Non-pigmented ciliary epithelial cell (primary cell): ENCODE measurements around the gene IMMP2L.

Experiments
- DNase-seq: peaks from one replicate; pipeline ENCODE4 v3.0.0-alpha.2; 2010; ENCODE audit warnings: low read depth

IMMP2L gene

DNA sequence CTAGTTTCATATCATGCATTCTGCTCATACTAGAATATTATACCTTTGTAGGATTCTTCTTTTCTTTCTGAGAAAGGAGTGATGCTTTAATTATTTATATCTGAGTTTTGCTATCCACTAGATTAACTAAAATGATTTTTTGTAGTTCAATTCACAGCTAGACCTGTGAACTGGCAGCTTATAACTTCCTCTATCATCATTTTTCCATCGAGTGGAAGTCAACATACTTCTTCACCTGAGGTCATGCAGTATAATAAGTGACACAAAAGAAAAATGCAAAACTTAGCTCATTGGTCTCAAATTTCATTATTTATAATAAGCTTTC lies 463.4 kb downstream of the IMMP2L start:
- DNase-seq = no peak

DNA sequence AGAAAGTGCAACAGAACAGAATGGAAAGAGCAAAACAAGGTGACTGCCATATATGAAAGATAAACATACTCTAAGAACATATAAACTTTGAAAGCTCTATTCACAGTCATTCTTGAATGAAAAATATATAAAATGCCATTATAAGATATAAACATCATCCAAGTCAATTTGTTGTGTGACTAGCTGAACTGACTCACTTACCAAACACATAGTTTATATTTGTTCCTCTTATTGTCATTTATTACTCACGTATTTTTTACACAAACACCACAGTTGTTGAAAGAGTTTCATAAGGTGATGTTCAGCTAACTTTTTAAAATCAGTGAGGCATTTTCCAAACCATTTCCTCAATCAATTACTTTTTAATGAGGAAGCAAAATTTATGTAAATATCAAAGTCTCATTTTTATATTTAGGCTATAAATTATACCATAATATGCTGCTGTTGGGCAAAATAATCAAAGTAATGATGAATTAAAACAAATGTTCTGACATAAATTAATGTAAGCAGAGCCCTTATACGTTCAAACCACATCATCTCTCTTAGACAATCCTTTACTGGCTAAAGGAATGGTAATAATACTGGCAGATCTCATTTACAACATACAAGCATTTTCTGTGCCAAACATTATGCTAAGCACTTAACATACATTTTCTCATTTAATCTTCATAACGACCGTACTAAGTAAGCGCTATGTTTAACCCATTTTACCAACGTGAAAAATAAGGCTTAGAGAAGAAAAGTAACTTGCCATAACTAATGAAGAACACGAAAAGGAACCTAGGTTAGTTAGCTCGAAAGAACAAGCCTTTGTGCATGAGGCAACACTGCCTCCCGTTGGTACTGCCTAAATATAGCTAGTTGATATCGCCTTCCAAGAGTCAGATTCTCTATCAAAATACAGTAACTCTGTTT lies 464.0 kb downstream of the IMMP2L start:
- no peak for DNase-seq

DNA sequence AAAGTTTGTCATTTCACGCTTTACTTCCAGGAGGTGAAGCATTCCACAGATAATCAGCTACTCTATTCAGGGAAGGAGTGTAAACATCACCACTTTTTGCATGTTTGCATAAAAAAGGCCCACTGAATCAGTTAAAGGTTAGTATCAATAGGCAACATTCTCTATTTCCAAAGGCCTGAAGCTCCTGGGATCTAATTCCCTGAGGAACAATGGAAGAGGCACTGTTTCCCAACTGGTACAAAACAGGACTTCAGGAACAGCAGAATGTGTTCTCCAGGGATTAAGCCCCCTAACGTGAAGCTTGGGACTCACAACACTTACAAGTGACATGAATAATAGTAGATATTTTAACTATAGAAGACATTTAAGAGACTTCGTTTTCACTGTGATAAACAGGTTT lies 465.3 kb downstream of the IMMP2L start:
- no peak for DNase-seq

GRCh38 chr7:111094419-111094818 lies 467.9 kb downstream of the IMMP2L start:
- no peak for DNase-seq

DNA sequence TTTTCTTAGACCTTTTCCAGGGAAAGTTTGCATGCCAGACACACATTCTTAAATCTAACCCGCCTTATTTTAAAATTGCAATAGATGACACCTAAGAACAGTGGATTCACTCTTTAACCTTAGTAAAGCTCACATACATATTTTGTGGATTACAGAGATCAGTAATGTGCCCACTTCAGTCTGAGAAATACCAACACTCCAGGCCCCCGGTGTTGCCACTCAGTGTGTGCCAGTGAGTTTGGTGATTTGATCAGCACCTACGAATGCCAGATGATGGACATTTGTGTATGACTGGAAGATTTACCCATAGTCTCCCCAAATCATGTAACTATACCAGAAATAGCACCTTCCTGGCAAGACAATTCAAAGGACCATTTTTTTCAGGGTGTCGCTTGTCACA lies 468.8 kb downstream of the IMMP2L start:
- DNase-seq = no peak

GRCh38 chr7:111092406-111093236 lies 469.7 kb downstream of the IMMP2L start:
- no peak for DNase-seq

GRCh38 chr7:111091593-111092358 lies 470.5 kb downstream of the IMMP2L start:
- DNase-seq = no peak

- no peak for DNase-seq
Measured at GRCh38 chr7:111090846-111091245, 471.4 kb downstream of the IMMP2L start, which contains the start of gene LRRN3. TSS of gene LRRN3 (plus strand) at chr7:111091127. CDS start at chr7:111122773, 31,646 bp downstream.

GRCh38 chr7:111089822-111090426 lies 472.4 kb downstream of the IMMP2L start:
- no peak for DNase-seq

DNA sequence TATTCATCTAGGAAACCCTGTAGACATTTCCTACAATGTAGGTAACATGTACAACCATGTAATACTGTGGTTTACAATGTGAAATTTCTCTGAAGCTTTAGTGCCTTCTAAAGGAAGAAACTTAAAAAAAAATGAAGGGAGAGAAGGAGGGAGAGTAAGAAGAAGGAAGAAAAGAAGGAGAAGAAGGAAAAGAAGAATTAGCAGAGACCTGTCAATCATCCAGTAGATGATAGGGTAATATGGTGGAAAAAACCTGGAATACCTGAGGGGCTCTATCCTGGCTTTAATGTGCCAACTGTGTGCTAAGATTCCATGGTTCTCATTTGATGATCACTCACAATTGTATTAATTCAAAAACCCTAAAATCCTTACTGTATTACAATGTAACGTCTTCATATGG lies 474.0 kb downstream of the IMMP2L start:
- no peak for DNase-seq

DNA sequence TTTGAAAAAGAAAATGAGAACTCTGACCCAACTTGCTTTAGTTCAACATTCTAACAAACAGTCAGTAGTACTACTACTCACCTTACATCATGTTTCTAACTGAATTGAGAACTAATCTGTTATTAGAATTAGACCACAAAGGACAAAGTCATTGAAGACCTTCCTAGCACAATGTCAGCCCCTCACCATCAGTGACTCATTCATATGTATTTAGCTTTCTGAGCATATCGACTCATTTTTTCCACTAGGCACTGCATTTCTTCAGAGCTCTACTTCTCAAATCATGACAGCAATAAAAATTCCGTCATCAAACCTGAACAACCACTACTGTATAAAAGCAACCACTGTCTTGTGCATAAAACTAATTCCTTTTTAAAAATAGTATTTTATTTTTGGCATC lies 475.8 kb downstream of the IMMP2L start:
- DNase-seq = no peak

DNA sequence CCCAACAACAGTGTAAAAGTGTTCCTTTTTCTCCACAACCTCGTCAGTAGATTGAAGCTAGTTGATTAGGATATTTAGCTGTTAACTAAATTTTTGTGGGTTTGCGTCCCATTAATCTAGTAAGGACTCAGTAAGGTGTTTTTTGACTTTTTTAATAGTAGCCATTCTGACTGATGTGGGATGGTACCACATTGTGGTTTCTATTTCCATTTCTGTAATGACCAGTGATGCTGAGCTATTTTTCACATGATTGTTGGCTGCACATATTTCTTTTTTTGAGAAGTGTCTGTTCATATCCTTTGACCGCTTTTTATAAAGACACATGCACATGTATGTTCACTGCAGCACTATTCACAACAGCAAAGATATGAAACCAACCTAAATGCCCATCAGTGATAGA lies 476.9 kb downstream of the IMMP2L start:
- no peak for DNase-seq

DNA sequence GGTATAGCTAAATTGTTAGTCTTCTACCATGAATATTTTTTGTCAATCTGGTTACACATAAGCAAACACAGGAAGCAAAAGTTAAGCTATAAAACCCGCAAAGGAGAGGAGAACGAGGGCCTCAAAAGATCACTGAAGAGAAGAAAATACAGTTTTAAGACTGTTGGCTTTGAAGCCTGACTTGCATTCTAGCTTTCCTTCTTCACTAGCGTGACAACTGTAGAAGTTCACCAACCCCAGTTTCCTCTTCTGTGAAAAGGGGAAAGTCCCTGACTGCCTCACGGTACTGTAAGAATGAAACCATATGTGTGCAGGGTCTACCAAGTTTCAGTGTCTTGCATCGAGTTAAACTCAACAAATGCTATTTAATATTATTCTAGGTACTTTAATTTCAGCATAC lies 478.9 kb downstream of the IMMP2L start:
- DNase-seq = no peak

GRCh38 chr7:111082351-111082750 lies 479.9 kb downstream of the IMMP2L start:
- peak; percentile 13 for DNase-seq

DNA sequence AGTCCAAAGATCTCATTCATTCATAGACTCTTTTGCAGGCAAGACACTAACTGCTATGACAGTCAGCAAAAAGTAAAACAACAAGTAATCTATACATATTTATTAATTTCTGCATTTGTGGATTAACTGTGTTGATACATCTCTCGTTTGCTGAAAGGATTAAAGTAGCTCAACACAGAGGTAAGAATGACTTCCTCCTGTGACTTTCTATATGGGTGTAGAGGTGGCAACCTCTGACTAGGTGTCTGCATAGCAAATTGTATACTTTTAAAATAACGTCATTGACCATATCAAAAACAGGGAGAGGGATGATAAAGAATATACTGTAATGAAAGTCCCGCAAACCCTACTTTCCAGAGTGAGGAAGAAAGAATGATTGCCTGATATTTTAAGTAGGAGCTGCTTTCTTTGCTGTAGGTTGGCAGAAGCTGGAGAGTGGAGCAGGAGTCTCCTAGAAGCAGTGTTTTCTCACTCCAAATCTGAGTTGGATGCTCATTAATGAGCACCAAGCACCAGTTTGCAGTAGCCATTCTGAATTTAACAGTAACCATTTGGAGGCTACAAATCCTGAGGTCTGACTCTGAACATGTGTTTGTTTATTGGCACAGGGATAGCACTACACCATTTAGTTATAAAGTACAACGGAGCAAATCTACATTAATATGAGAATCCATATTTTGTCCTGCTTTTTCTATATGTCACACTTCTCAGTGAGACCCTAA lies 480.6 kb downstream of the IMMP2L start:
- no peak for DNase-seq

- no peak for DNase-seq
Measured at GRCh38 chr7:111080495-111081105, 481.7 kb downstream of the IMMP2L start.

GRCh38 chr7:111077001-111077400 lies 485.3 kb downstream of the IMMP2L start:
- DNase-seq = no peak

- DNase-seq = peak; percentile 36
Measured at GRCh38 chr7:111076205-111076604, 486.1 kb downstream of the IMMP2L start.

GRCh38 chr7:111075498-111075897 lies 486.8 kb downstream of the IMMP2L start:
- no peak for DNase-seq

DNA sequence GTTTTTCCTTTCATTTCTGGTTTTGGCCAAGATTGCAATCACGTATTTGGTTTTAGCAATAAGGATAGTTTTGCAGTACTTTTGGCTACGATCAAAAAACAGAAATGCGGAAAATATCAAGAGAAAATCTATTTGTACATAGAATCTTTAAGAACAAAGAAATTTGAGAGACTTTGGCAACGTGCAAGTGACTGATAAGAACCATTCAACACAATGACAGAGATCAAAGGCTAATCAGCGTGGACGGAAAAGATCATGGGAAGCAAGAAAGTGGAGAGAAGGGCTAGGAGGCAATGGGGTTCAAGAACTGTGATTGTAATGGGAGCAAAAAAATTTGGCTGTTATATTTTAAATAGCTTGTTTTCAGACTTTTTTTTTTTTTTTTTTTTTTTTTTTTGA lies 487.5 kb downstream of the IMMP2L start:
- DNase-seq = no peak
